RWPE2 (cell line): ENCODE results near the gene RGPD6.
"Not testable (repeated sequence)": the region's sequence is repeated elsewhere in the genome, so short reads cannot be mapped to it uniquely, and the experiment has no call there.

Experiments
- ATAC-seq: fragments of 200-7000 bp; cut with Tn5 transposase; 3 replicates; pipeline ENCODE4 v1.9.1; 2021; ENCODE audit warnings: low read depth
- DNase-seq: peaks from one replicate; pipeline ENCODE4 v3.0.0-alpha.2; 2020; ENCODE audit warnings: low spot score
- H3K27ac ChIP-seq: fragments of 450-650 bp; 2 replicates; pipeline ENCODE4 v1.5.1; 2017; ENCODE audit warnings: mild to moderate bottlenecking; ENCODE audit not compliant: poor library complexity, severe bottlenecking
- H3K27me3 ChIP-seq: fragments of 250-450 bp; sonication (Bioruptor Pico); 2 replicates; pipeline ENCODE4 v1.5.1; 2021; ENCODE audit warnings: mild to moderate bottlenecking, moderate library complexity; ENCODE audit not compliant: insufficient read depth, poor library complexity, severe bottlenecking
- H3K36me3 ChIP-seq: fragments of 250-450 bp; sonication (Bioruptor Pico); 2 replicates; pipeline ENCODE4 v1.5.1; 2020; ENCODE audit warnings: low read depth, mild to moderate bottlenecking, moderate library complexity
- H3K4me1 ChIP-seq: fragments of 250-450 bp; sonication (Bioruptor Pico); 2 replicates; pipeline ENCODE4 v1.5.1; 2021; ENCODE audit warnings: mild to moderate bottlenecking, moderate library complexity; ENCODE audit not compliant: insufficient read depth, poor library complexity, severe bottlenecking
- H3K4me3 ChIP-seq: fragments of 250-450 bp; sonication (Bioruptor Pico); 2 replicates; pipeline ENCODE4 v1.5.1; 2021; ENCODE audit warnings: mild to moderate bottlenecking, moderate library complexity; ENCODE audit not compliant: severe bottlenecking
- H3K9me3 ChIP-seq: fragments of 250-450 bp; sonication (Bioruptor Pico); 2 replicates; pipeline ENCODE4 v1.5.1; 2021; ENCODE audit warnings: mild to moderate bottlenecking, moderate library complexity; ENCODE audit not compliant: severe bottlenecking

The RGPD6 gene

DNA sequence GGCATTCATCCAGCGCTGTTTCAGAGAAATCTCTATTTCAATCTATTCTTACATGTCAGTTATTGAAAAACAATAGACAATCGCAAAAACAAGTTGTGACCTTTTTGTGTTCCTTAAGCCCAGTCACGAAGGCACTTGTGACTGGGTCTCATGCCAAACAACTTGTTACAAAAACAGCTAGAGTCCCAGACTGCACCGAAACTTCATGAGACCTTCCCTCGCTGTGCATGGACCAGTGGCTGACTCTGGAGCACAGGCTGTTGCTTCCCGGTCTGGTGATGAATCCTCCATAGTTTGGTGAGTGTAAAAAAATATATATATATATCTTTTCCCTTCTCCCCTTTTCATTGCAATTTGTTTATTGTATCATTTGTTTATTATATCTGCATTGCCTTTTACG is 99.7 kb downstream of the RGPD6 start:
- not testable (repeated sequence) for H3K4me1 ChIP-seq, ATAC-seq, H3K36me3 ChIP-seq, H3K27ac ChIP-seq, H3K27me3 ChIP-seq, DNase-seq, H3K4me3 ChIP-seq, H3K9me3 ChIP-seq

DNA sequence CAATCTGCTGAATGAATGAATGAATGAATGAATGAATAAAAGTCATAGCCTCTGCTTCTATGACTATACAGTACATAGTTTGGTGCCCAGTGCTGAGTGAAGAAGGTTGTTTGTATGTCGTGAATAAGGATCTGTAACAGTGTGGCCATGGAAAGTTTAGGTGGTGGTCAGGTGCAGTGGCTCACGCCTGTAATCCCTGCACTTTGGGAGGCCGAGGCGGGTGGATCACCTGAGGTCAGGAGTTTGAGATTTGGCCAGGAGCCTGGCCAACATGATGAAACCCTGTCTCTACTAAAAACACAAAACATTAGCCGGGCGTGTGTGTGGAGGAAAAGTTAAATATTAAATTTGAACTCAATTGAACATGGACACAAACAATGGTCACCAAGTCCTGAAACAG is 100.1 kb downstream of the RGPD6 start:
- DNase-seq, H3K9me3 ChIP-seq, H3K4me3 ChIP-seq, H3K27me3 ChIP-seq, ATAC-seq, H3K36me3 ChIP-seq, H3K4me1 ChIP-seq, H3K27ac ChIP-seq: not testable (repeated sequence)

- not testable (repeated sequence) for H3K9me3 ChIP-seq, DNase-seq, ATAC-seq, H3K4me3 ChIP-seq, H3K36me3 ChIP-seq, H3K4me1 ChIP-seq, H3K27me3 ChIP-seq, H3K27ac ChIP-seq
Measured at GRCh38 chr2:110475627-110476359, 101.2 kb downstream of the RGPD6 start.

DNA sequence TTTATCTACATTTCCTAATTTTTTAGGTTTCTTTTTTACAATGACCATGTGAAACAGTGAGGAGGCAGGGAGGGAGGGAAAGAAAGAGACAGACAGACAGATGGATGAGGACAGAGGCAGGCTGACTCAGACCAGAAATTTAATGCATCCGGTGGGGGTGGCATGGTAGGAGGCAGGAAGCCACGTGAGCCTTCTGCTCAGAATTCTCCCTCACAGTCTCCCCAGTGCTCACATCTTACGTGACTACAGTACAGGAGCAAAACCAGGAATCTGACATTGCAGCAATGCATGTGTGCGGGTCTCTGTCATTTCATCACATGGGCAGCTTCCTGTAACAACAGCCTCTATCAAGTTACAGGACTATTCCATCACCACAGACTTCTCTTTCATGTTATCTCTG is 102.1 kb downstream of the RGPD6 start:
- H3K4me1 ChIP-seq, DNase-seq, H3K9me3 ChIP-seq, H3K36me3 ChIP-seq, H3K27ac ChIP-seq, H3K4me3 ChIP-seq, H3K27me3 ChIP-seq: not testable (repeated sequence)
- ATAC-seq, result peak; percentile 89

DNA sequence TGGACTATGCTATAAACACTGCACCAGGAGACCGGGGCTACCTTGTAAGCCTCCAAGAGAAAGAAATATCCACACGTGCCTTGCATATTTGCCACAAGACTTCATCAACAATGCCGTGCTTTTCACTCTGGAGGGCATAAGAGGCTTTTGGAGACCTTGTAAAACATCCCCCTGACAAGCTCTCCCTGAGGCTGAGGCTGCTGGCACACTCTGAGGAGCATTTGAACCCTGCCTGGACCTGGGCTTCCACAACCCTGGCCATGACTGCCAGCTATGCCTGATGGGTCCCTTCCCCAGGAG is 104.0 kb downstream of the RGPD6 start:
- H3K27ac ChIP-seq, H3K4me1 ChIP-seq, H3K27me3 ChIP-seq, DNase-seq, H3K9me3 ChIP-seq, H3K36me3 ChIP-seq, H3K4me3 ChIP-seq: not testable (repeated sequence)
- peak; percentile 18; the same call in 2 of the 3 replicates for ATAC-seq

GRCh38 chr2:110472171-110473058 is 104.6 kb downstream of the RGPD6 start, which contains the start of gene LIMS4:
TSS of gene LIMS4 (minus strand) at chr2:110472816. CDS start at chr2:110472778, 38 bp downstream.
- DNase-seq, H3K27me3 ChIP-seq, H3K4me1 ChIP-seq, H3K36me3 ChIP-seq, H3K9me3 ChIP-seq, H3K4me3 ChIP-seq, H3K27ac ChIP-seq: not testable (repeated sequence)
- ATAC-seq, result peak; percentile 32; the same call in 2 of the 3 replicates

GRCh38 chr2:110468921-110469320 is 108.1 kb downstream of the RGPD6 start:
- not testable (repeated sequence) for DNase-seq, H3K27me3 ChIP-seq, ATAC-seq, H3K27ac ChIP-seq, H3K4me1 ChIP-seq, H3K36me3 ChIP-seq, H3K4me3 ChIP-seq, H3K9me3 ChIP-seq

- H3K27ac ChIP-seq, H3K27me3 ChIP-seq, H3K36me3 ChIP-seq, H3K9me3 ChIP-seq, DNase-seq, H3K4me3 ChIP-seq, H3K4me1 ChIP-seq: not testable (repeated sequence)
- ATAC-seq, result peak; percentile 98
Measured at GRCh38 chr2:110465312-110465711, 111.7 kb downstream of the RGPD6 start.
